Measurements from ENCODE around the gene FANCB.

DNA sequence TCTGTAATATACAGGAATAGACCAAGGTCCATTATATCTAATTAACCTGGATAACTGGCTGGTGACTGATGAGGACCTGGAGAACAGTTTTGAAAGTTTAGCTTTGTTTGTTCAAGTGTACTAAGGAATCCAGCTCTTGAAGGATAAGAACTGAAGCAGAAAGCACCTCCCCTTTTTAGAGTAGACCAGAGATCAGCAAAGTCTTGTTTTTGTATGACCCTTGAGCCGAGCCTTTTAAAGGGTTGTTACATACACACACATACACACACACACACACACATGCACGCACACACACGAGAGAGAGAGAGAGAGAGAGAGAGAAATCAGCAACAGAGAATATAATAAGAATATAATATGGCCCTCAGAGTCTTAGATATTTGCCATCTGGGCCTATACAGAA lies 13.4 kb upstream of the FANCB start:
- TF ChIP-seq, protein P1, sequence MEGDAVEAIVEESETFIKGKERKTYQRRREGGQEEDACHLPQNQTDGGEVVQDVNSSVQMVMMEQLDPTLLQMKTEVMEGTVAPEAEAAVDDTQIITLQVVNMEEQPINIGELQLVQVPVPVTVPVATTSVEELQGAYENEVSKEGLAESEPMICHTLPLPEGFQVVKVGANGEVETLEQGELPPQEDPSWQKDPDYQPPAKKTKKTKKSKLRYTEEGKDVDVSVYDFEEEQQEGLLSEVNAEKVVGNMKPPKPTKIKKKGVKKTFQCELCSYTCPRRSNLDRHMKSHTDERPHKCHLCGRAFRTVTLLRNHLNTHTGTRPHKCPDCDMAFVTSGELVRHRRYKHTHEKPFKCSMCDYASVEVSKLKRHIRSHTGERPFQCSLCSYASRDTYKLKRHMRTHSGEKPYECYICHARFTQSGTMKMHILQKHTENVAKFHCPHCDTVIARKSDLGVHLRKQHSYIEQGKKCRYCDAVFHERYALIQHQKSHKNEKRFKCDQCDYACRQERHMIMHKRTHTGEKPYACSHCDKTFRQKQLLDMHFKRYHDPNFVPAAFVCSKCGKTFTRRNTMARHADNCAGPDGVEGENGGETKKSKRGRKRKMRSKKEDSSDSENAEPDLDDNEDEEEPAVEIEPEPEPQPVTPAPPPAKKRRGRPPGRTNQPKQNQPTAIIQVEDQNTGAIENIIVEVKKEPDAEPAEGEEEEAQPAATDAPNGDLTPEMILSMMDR (conservative IDR thresholded peaks at IDR 0.05 in 1 of 2, IDR thresholded peaks at IDR 0.05 in 1 of 2; ENCODE audit: low read depth in 1 of 2, low read length in 2 of 2): no peak
- no peak for TF ChIP-seq EZH2 (IDR thresholded peaks at IDR 0.05; ENCODE audit: low read length, missing control alignments)
